Ishikawa (cell line): ENCODE results near the gene APPL1.

Experiments
- CEBPB ChIP-seq: IDR thresholded peaks from 2 replicates; pipeline ENCODE4 v1.6.1; 2012
- EGR1 ChIP-seq: IDR thresholded peaks from 2 replicates; pipeline ENCODE4 v1.6.1; 2012
- EP300 ChIP-seq: IDR thresholded peaks from 2 replicates; pipeline ENCODE4 v1.6.1; 2012; ENCODE audit warnings: borderline replicate concordance
- FOXM1 ChIP-seq: IDR thresholded peaks from 2 replicates; pipeline ENCODE4 v1.6.1; 2012; ENCODE audit warnings: low read depth, borderline replicate concordance
- MAX ChIP-seq: IDR thresholded peaks from 2 replicates; pipeline ENCODE4 v1.6.1; 2012
- NFIC ChIP-seq: IDR thresholded peaks from 2 replicates; pipeline ENCODE4 v1.6.1; 2012
- RAD21 ChIP-seq: IDR thresholded peaks from 2 replicates; pipeline ENCODE4 v1.6.1; 2012; ENCODE audit warnings: low read depth
- REST ChIP-seq: IDR thresholded peaks from 2 replicates; pipeline ENCODE4 v1.6.1; 2012; ENCODE audit warnings: low read depth, mild to moderate bottlenecking
- TAF1 ChIP-seq: IDR thresholded peaks from 2 replicates; pipeline ENCODE4 v1.6.1; 2012; ENCODE audit warnings: low read depth, mild to moderate bottlenecking
- TCF12 ChIP-seq: IDR thresholded peaks from 2 replicates; pipeline ENCODE4 v1.6.1; 2012; ENCODE audit warnings: low read depth
- TEAD4 ChIP-seq: IDR thresholded peaks from 2 replicates; pipeline ENCODE4 v1.6.1; 2012
- USF1 ChIP-seq: IDR thresholded peaks from 2 replicates; pipeline ENCODE4 v1.6.1; 2012
- YY1 ChIP-seq: IDR thresholded peaks from 2 replicates; pipeline ENCODE4 v1.6.1; 2012; ENCODE audit warnings: low read depth
- ZBTB7A ChIP-seq: IDR thresholded peaks from 2 replicates; pipeline ENCODE4 v1.6.1; 2012; ENCODE audit warnings: low read depth

GRCh38 chr3:57298041-57298440, 70.5 kb downstream of the APPL1 start:
- TF ChIP-seq ZBTB7A (no peak), REST (no peak), NFIC (no peak), TAF1 (no peak), MAX (no peak), RAD21 (no peak), FOXM1 (no peak), YY1 (no peak), EGR1 (no peak), TEAD4 (no peak), CEBPB (no peak), TCF12 (no peak), EP300 (no peak), USF1 (peak; percentile 84)
